ENCODE measurements around the gene SMIM13.

DNA sequence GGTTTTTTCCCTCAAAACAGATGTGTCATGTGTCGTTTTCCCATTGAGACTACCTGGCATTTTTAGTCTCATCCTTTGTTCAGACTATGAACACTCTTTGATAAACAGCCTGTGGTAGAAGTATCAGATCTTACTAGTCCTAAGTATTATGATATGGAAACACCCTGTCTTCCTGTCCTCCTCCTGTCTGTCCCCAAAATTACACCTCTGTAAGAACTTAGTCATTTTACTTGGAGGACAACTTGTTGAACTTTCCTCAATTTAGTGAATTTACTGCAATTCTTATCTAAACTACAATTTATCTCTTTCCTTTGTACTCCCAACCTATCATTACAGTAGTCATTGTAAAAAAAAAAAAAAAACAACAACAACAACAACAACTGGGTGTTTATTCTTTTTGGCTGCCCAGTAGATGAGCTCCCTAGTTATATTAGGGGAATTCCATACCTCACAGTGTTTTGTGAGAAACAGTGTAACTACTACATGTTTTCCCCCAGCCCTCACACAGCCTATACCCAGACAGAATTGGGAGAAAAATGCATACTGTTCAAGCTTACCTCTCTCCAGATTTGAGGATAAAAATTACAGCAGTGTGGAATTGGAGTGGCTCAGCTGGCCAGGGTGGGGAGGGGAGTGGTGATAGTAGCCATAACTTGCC, 36.4 kb downstream of the SMIM13 start:
- TF ChIP-seq, protein P1, sequence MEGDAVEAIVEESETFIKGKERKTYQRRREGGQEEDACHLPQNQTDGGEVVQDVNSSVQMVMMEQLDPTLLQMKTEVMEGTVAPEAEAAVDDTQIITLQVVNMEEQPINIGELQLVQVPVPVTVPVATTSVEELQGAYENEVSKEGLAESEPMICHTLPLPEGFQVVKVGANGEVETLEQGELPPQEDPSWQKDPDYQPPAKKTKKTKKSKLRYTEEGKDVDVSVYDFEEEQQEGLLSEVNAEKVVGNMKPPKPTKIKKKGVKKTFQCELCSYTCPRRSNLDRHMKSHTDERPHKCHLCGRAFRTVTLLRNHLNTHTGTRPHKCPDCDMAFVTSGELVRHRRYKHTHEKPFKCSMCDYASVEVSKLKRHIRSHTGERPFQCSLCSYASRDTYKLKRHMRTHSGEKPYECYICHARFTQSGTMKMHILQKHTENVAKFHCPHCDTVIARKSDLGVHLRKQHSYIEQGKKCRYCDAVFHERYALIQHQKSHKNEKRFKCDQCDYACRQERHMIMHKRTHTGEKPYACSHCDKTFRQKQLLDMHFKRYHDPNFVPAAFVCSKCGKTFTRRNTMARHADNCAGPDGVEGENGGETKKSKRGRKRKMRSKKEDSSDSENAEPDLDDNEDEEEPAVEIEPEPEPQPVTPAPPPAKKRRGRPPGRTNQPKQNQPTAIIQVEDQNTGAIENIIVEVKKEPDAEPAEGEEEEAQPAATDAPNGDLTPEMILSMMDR (IDR thresholded peaks at IDR 0.05; ENCODE audit: extremely low read depth in 1 of 2, insufficient read depth in 1 of 2, low read depth in 1 of 2, low read length in 2 of 2): no peak
- no peak for TF ChIP-seq POLR2A (IDR thresholded peaks at IDR 0.05; ENCODE audit: low read depth, low read length)
